AG20443 (cell line): ENCODE data around the gene PELI3.
"Not testable (repeated sequence)": the region's sequence is repeated elsewhere in the genome, so short reads cannot be mapped to it uniquely, and the experiment has no call there.

Experiments
- DNase-seq: peaks from one replicate; pipeline ENCODE4 v3.0.0; 2012; ENCODE audit warnings: low spot score, mixed read lengths

The PELI3 gene

GRCh38 chr11:66447012-66447411 lies 19.7 kb upstream of the PELI3 start:
- no peak for DNase-seq

GRCh38 chr11:66448523-66448922 lies 18.2 kb upstream of the PELI3 start:
- DNase-seq = no peak

GRCh38 chr11:66450560-66450959 lies 16.1 kb upstream of the PELI3 start:
- DNase-seq = no peak

- DNase-seq = no peak
Measured at GRCh38 chr11:66451663-66452062, 15.0 kb upstream of the PELI3 start.

GRCh38 chr11:66454247-66454646 lies 12.5 kb upstream of the PELI3 start:
- DNase-seq = no peak

GRCh38 chr11:66454828-66455227 lies 11.9 kb upstream of the PELI3 start:
- no peak for DNase-seq

GRCh38 chr11:66457826-66458225 lies 8.9 kb upstream of the PELI3 start:
- no peak for DNase-seq

- DNase-seq = no peak
Measured at GRCh38 chr11:66459138-66459778, 7.4 kb upstream of the PELI3 start.

GRCh38 chr11:66462010-66462409 lies 4.7 kb upstream of the PELI3 start:
- DNase-seq = no peak

GRCh38 chr11:66462911-66463310 lies 3.8 kb upstream of the PELI3 start:
- no peak for DNase-seq

GRCh38 chr11:66464116-66464515 lies 2.6 kb upstream of the PELI3 start:
- not testable (repeated sequence) for DNase-seq

GRCh38 chr11:66464916-66465315 lies 1.8 kb upstream of the PELI3 start:
- DNase-seq = no peak

- DNase-seq = no peak
Measured at GRCh38 chr11:66465373-66466224, 1.1 kb upstream of the PELI3 start.

GRCh38 chr11:66467034-66467659 lies 442 bp downstream of the PELI3 start:
- DNase-seq = peak; percentile 80

- peak; percentile 20 for DNase-seq
Measured at GRCh38 chr11:66467756-66468155, 1.1 kb downstream of the PELI3 start.

GRCh38 chr11:66468691-66469090 lies 2.0 kb downstream of the PELI3 start:
- no peak for DNase-seq

GRCh38 chr11:66469441-66469840 lies 2.7 kb downstream of the PELI3 start:
- DNase-seq = no peak

- no peak for DNase-seq
Measured at GRCh38 chr11:66470015-66470414, 3.3 kb downstream of the PELI3 start.

GRCh38 chr11:66471142-66471541 lies 4.4 kb downstream of the PELI3 start:
- no peak for DNase-seq

GRCh38 chr11:66472054-66472453 lies 5.3 kb downstream of the PELI3 start:
- no peak for DNase-seq

GRCh38 chr11:66473167-66473566 lies 6.5 kb downstream of the PELI3 start:
- DNase-seq = no peak

GRCh38 chr11:66473608-66474515 lies 7.2 kb downstream of the PELI3 start:
- DNase-seq = no peak
